ENCODE measurements around the gene INSYN2B.

The INSYN2B gene

DNA sequence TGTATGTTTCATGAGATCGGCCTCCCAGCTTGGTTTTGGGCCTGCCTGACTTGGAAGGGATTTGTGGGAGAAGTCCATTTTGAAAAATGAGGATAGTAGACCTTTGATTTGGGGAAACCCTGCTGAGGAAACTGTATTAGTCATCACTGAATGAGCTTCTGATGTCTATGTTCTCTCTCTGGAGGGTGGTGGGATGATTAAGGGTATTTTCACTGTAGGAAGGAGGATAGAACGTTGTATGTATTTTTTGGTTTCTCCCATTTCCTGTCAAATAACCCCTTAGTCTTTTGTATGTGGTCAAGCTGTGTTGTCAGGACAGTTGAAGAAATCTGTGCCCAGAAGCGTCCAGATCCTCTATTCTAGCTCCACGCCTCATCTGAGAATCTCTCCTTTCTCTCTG, 151.9 kb downstream of the INSYN2B start:
- H3K4me3 ChIP-seq (ENCODE audit: low read depth, low read length, poor library complexity, severe bottlenecking), result no peak overlapping the region
- TF ChIP-seq, protein P1, sequence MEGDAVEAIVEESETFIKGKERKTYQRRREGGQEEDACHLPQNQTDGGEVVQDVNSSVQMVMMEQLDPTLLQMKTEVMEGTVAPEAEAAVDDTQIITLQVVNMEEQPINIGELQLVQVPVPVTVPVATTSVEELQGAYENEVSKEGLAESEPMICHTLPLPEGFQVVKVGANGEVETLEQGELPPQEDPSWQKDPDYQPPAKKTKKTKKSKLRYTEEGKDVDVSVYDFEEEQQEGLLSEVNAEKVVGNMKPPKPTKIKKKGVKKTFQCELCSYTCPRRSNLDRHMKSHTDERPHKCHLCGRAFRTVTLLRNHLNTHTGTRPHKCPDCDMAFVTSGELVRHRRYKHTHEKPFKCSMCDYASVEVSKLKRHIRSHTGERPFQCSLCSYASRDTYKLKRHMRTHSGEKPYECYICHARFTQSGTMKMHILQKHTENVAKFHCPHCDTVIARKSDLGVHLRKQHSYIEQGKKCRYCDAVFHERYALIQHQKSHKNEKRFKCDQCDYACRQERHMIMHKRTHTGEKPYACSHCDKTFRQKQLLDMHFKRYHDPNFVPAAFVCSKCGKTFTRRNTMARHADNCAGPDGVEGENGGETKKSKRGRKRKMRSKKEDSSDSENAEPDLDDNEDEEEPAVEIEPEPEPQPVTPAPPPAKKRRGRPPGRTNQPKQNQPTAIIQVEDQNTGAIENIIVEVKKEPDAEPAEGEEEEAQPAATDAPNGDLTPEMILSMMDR (IDR thresholded peaks at IDR 0.05; ENCODE audit: low read length), result no peak
- TF ChIP-seq EZH2 (IDR thresholded peaks at IDR 0.05; ENCODE audit: borderline replicate concordance, low read length), result no peak
- no peaks in the 10 kb centered on the region for H4K20me1 ChIP-seq (ENCODE audit: insufficient read depth, low read length)

DNA sequence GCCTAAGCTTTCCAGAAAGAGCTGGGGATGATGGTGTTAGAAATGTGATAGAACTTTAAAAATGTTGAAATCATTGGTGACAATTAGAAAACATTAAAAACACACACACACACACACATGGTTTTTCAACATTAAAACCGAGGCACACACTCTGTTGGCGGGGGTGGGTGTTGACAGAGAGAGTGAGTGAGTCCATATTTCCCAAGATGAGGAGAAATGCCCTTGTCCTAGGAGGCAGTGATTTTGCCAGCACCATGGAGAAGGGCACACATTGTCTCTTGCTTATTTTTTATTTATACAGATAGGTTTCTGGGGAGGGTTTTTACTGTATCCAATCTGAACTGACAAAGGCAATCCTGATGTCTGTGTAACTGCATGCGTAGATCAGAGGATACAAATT, 152.5 kb downstream of the INSYN2B start:
- Histone ChIP-seq H3K36me3 (ENCODE audit: insufficient read depth, low read length) (no peaks in the 10 kb centered on the region; the same call in 1 of the 2 replicates), H3K27me3 (ENCODE audit: insufficient read depth, low read length) (no peaks in the 10 kb centered on the region), H4K20me1 (ENCODE audit: insufficient read depth, low read length) (no peaks in the 10 kb centered on the region)

More for the DNA sequence above, 151.9 kb downstream of the INSYN2B start:
- Histone ChIP-seq H3K27me3 (ENCODE audit: insufficient read depth, low read length) (no peaks in the 10 kb centered on the region), H3K36me3 (ENCODE audit: insufficient read depth, low read length) (peaks cover 3% of the 10 kb centered on the region; the same call in 1 of the 2 replicates), H3K9me2 (ENCODE audit: low read depth, low read length) (no peaks in the 10 kb centered on the region), H3K79me2 (ENCODE audit: insufficient read depth, low read length) (no peaks in the 10 kb centered on the region), H2AFZ (ENCODE audit: low read length) (no peak overlapping the region), H3K9me3 (ENCODE audit: low read length) (no peaks in the 10 kb centered on the region), H3K4me2 (ENCODE audit: low read length) (no peak overlapping the region), H3K27ac (ENCODE audit: low read depth, low read length, poor library complexity, severe bottlenecking) (no peak overlapping the region), H3K9ac (ENCODE audit: low read length) (no peak overlapping the region), H3F3A (ENCODE audit: insufficient read depth, low read length) (no peaks in the 10 kb centered on the region), H3K4me1 (ENCODE audit: insufficient read depth, low read length, severe bottlenecking) (no peaks in the 10 kb centered on the region)

DNA sequence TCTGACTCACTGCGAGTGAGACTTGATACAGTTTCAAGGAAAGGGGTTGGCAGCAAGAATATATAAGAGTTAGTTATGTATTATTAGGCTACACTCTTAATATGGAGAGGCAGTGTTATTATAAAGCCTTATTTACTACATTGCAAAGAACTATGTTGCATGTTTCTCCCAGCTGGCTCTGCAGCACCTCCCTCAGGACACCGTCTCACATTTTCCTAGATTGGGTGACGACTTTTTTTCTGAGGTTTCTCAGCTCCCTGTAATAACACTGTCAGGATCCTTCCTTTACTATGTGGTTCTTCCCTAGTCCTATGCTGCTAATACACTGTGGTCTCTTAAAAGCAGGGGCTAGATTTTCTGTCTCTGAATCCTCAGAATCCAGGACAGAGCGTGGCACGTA, 153.7 kb downstream of the INSYN2B start:
- no peaks in the 10 kb centered on the region for H3K27me3 ChIP-seq (ENCODE audit: insufficient read depth, low read length)
- TF ChIP-seq, protein P1 (IDR thresholded peaks at IDR 0.05; ENCODE audit: low read length), result peak; percentile 6; the same call in 1 of the 2 replicates
- no peak for TF ChIP-seq EZH2 (IDR thresholded peaks at IDR 0.05; ENCODE audit: borderline replicate concordance, low read length)
- no peaks in the 10 kb centered on the region for H3F3A ChIP-seq (ENCODE audit: insufficient read depth, low read length)
- no peak overlapping the region for H3K27ac ChIP-seq (ENCODE audit: low read depth, low read length, poor library complexity, severe bottlenecking)
- no peak overlapping the region for H2AFZ ChIP-seq (ENCODE audit: low read length)
- no peak overlapping the region for H3K4me2 ChIP-seq (ENCODE audit: low read length)
- no peaks in the 10 kb centered on the region for H3K9me3 ChIP-seq (ENCODE audit: low read length)
- no peaks in the 10 kb centered on the region for H3K4me1 ChIP-seq (ENCODE audit: insufficient read depth, low read length, severe bottlenecking)
- no peaks in the 10 kb centered on the region for H3K9me2 ChIP-seq (ENCODE audit: low read depth, low read length)
- H3K4me3 ChIP-seq (ENCODE audit: low read depth, low read length, poor library complexity, severe bottlenecking), result no peak overlapping the region
- no peak overlapping the region for H3K9ac ChIP-seq (ENCODE audit: low read length)
- H3K36me3 ChIP-seq (ENCODE audit: insufficient read depth, low read length), result no peaks in the 10 kb centered on the region; the same call in 1 of the 2 replicates
- no peaks in the 10 kb centered on the region for H4K20me1 ChIP-seq (ENCODE audit: insufficient read depth, low read length)
- H3K79me2 ChIP-seq (ENCODE audit: insufficient read depth, low read length), result no peaks in the 10 kb centered on the region

More for the DNA sequence above, 152.5 kb downstream of the INSYN2B start:
- Histone ChIP-seq H3K9me3 (ENCODE audit: low read length) (no peaks in the 10 kb centered on the region), H2AFZ (ENCODE audit: low read length) (no peak overlapping the region), H3K4me3 (ENCODE audit: low read depth, low read length, poor library complexity, severe bottlenecking) (no peak overlapping the region), H3K9ac (ENCODE audit: low read length) (no peak overlapping the region), H3F3A (ENCODE audit: insufficient read depth, low read length) (no peaks in the 10 kb centered on the region), H3K79me2 (ENCODE audit: insufficient read depth, low read length) (no peaks in the 10 kb centered on the region), H3K4me1 (ENCODE audit: insufficient read depth, low read length, severe bottlenecking) (no peaks in the 10 kb centered on the region), H3K9me2 (ENCODE audit: low read depth, low read length) (no peaks in the 10 kb centered on the region), H3K4me2 (ENCODE audit: low read length) (no peak overlapping the region), H3K27ac (ENCODE audit: low read depth, low read length, poor library complexity, severe bottlenecking) (no peak overlapping the region)
- TF ChIP-seq, protein P1 (IDR thresholded peaks at IDR 0.05; ENCODE audit: low read length), result no peak

All from OCI-LY1 (cell line).